Esophagus muscularis mucosa (tissue), 3 donors: ENCODE results near the gene GNA15.

ENCODE experiments used
- CTCF ChIP-seq, 3 experiments: fragments of 200-600 bp in 2 of 3; fragments of 450-650 bp in 1 of 3; sonication (generic) in 2 of 3; IDR thresholded peaks; one replicate each; pipeline ENCODE4 v1.5.1; 2017 to 2019; ENCODE audit warnings: antibody characterized with exemption in 3 of 3, mild to moderate bottlenecking in 2 of 3, moderate library complexity in 1 of 3
- POLR2A ChIP-seq: fragments of 450-650 bp; IDR thresholded peaks from one replicate; pipeline ENCODE4 v1.6.1; 2017; ENCODE audit warnings: antibody characterized with exemption, moderate library complexity, mild to moderate bottlenecking, low read depth
- POLR2AphosphoS5 ChIP-seq, 2 donors: sonication (generic); formaldehyde crosslinking; IDR thresholded peaks; one replicate each; pipeline ENCODE4 v1.6.1; 2017; ENCODE audit warnings: antibody characterized with exemption in 2 of 2

- TF ChIP-seq CTCF (IDR thresholded peaks at IDR 0.05) (no peak), POLR2A (no peak), POLR2AphosphoS5 (IDR thresholded peaks at IDR 0.05) (no peak)
Measured at GRCh38 chr19:3211191-3211590, 75.4 kb downstream of the GNA15 start.
